ELF-1 (cell line): Measurements from ENCODE around the gene TSC1.
A peak's percentile ranks its signal among the peaks of the same experiment; 100 is the strongest.

Source experiments
- DNase-seq: peaks from one replicate; pipeline ENCODE4 v3.0.0-alpha.2; 2016; ENCODE audit warnings: low read depth, low spot score

The TSC1 gene

GRCh38 chr9:132863096-132863495 lies 81.3 kb downstream of the TSC1 start:
- no peak for DNase-seq

DNA sequence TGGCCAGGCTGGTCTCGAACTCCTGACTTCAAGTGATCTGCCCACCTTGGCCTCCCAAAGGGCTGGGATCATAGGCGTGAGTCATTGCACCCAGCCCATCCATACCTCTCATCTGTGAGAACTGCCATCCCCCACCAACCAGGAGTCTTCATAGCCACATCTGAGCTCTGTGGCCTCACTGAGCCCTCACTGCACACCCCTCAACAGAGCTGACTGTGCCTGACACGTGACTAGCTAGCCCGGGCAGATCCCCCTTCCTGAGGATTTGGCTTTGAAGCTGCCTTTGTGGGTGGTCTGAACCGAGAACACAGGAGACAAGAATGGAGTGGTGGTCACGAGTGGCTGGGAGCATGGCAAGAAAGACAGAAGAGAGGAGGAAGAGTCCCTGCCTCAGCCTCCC lies 81.9 kb downstream of the TSC1 start:
- no peak for DNase-seq

GRCh38 chr9:132861666-132862065 lies 82.8 kb downstream of the TSC1 start:
- DNase-seq: no peak

- DNase-seq: no peak
Measured at GRCh38 chr9:132858751-132859150, 85.7 kb downstream of the TSC1 start.

DNA sequence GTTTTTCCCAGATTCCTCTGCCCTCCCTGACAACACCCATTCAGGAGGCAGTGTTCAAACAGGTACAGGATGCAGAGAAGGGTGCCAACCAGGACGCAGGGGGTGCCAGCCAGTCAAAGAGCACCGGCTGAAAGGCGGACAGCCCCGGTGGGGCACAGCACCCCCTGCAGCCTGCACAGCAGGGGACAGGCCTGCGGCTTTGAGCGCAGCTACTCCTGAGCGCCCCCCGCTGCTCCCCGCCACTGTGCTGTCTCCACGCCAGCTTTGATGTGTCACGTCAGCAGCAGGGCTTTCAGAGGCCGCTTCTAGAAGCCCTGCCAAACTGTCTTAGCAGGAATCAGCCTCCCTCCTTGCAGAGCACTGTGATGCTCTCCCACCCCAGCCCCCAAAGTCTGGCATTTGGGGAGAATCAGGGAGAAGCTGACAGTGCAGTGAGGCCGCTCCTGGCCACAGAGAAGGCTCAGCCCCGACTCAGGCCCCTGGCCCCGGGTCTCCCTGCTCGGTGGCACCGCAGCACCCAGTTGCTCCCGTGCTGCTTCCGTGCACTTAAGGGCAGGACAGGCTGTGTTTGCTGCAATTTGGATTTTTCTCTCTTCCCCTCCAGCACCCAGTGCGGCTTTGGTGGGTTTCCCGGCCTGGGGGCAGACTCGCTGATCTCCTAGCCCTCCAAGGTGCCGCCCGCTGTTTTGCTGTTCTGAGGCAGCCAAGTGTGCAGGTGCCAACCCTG lies 86.6 kb downstream of the TSC1 start:
- peak; percentile 65 for DNase-seq

- peak; percentile 32 for DNase-seq
Measured at GRCh38 chr9:132857031-132857430, 87.4 kb downstream of the TSC1 start.

DNA sequence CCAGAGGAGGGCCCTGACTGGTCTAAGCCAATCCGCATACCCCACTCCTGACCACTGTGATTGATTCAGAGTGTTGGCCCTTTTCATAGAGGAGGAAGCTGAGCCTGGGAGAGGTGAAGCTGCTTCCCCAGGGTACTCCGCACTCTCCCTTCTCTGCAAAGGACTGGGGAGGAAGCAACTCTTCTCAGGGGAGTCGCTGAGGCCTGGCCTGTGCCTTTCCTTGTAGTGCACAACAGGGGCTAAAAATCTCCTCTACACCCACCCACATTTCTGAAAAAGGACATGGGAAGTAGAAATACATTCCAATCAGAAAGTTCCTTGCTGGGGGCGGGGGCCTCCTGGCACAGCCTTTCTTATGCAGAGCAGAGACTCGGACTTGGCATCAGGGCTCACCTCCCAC lies 88.5 kb downstream of the TSC1 start:
- no peak for DNase-seq

DNA sequence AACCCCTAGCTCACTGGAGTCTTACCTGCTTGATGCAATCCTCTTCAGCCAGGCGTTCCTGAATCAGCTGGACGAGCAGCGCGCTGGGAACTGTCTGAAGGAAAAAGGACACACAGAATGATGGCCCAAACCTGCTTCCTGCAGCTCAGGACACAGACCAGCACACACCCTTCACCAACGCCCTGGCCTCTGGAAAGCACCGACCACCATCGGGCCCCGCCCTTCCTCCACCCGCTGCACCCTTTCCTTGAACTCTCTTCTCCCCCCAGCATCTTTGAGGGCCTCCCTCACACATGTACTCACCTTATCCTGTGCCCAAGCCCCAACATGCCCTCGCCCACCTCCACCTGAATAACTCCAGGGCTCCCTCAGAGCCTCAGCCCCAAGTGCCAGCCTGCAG lies 89.6 kb downstream of the TSC1 start:
- no peak for DNase-seq

DNA sequence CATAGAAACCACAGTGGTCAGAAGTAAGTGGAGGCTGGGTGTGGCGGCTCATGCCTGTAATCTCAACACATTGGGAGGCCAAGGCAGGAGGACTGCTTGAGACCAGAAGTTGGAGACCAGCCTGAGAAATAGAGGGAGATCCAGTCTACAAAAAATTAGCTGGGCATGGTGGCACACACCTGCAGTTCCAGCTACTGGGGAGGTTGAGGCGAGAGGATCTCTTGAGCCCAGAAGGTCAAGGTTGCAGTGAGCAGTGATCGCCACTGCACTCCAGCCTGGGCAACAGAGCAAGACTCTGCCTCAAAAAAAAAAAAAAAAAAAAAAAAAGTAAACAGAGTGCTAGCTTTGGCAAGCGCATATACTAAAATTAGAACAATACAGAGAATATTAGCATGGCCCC lies 90.9 kb downstream of the TSC1 start:
- DNase-seq: no peak

DNA sequence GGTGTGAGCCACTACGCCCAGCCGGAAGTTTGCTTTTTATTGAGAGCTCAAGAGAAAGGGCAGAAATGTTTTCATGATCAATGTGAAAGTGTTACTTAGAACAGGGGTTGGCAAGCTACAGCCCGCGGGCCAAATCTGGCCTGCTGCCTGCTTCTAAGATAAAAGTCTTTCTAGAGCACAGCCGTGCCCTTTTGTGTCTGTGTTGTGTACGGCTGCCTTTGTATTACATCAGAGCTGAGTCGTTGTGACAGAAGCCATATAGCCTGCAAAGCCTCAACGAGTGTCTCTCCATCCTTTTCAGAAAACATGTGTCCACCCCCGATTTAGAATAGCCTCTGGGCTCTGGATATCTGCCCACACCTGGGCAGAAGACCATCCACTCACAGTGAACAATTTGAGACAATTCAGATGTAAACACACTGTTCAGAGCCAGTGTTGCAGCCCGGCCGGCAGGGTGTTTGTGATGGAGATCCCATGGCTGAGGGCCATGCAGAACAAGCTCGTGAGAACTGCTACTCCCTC lies 95.2 kb downstream of the TSC1 start:
- peak; percentile 63 for DNase-seq

GRCh38 chr9:132846918-132847515 lies 97.4 kb downstream of the TSC1 start:
- DNase-seq: no peak

- no peak for DNase-seq
Measured at GRCh38 chr9:132846109-132846917, 98.1 kb downstream of the TSC1 start.

- DNase-seq: no peak
Measured at GRCh38 chr9:132842124-132843044, 102.0 kb downstream of the TSC1 start.
